WTC11 (cell line): Measurements from ENCODE around the gene CYP11A1. TPM values are rescaled to one million over a fixed set of nuclear protein-coding genes. Genes with fewer than 3 reads are reported as not detected.

Source experiments
- ATAC-seq: fragments of 200-7000 bp; cut with Tn5 transposase; 2 replicates; pipeline ENCODE4 v1.10.0; 2021; ENCODE audit warnings: mild to moderate bottlenecking, moderate library complexity
- CTCF ChIA-PET: fragments of 300-600 bp; sonication (Branson Sonifier 250); formaldehyde crosslinking; loops from one replicate; lab custom pipeline; 2021; ENCODE audit warnings: antibody characterized with exemption; lab: Charles Lee
- POLR2A ChIA-PET: fragments of 350-600 bp; sonication (Branson Sonifier 250); formaldehyde crosslinking; loops from one replicate; lab custom pipeline; 2021; ENCODE audit warnings: antibody characterized with exemption; lab: Charles Lee
- DNase-seq: peaks from one replicate; pipeline ENCODE4 v3.0.0; 2021; ENCODE audit warnings: low spot score
- H3K27ac Mint-ChIP-seq: 2 replicates; pipeline ENCODE4 v1.8.0; 2021; ENCODE audit warnings: mixed read lengths
- H3K27me3 Mint-ChIP-seq: 2 replicates; pipeline ENCODE4 v1.8.0; 2021; ENCODE audit warnings: low read depth, mild to moderate bottlenecking, moderate library complexity, mixed read lengths
- H3K36me3 Mint-ChIP-seq: 2 replicates; pipeline ENCODE4 v1.8.0; 2021; ENCODE audit warnings: mixed read lengths
- H3K4me1 Mint-ChIP-seq: 2 replicates; pipeline ENCODE4 v1.8.0; 2022; ENCODE audit warnings: mixed read lengths
- H3K4me3 Mint-ChIP-seq: 2 replicates; pipeline ENCODE4 v1.8.0; 2021; ENCODE audit warnings: mild to moderate bottlenecking, moderate library complexity, mixed read lengths
- H3K9me3 Mint-ChIP-seq: 2 replicates; pipeline ENCODE4 v1.8.0; 2021; ENCODE audit warnings: mixed read lengths
- AR ChIP-seq: fragments of 250-450 bp; sonication (Bioruptor Pico); IDR thresholded peaks from 2 replicates; pipeline ENCODE4 v1.9.0; 2021; ENCODE audit warnings: mild to moderate bottlenecking
- CREB1 ChIP-seq: sonication (generic); formaldehyde crosslinking; IDR thresholded peaks from 2 replicates; pipeline ENCODE4 v1.8.0; 2023; ENCODE audit warnings: mild to moderate bottlenecking, missing genetic modification reagents
- CTCF ChIP-seq: fragments of 200-600 bp; IDR thresholded peaks from 2 replicates; pipeline ENCODE4 v1.8.0; 2022; ENCODE audit warnings: antibody characterized with exemption
- ELF4 ChIP-seq: sonication (generic); formaldehyde crosslinking; IDR thresholded peaks from 2 replicates; pipeline ENCODE4 v1.8.1; 2022; ENCODE audit warnings: low read depth, mild to moderate bottlenecking, moderate library complexity, missing genetic modification reagents
- EMX1 ChIP-seq: fragments of 250-450 bp; sonication (Bioruptor Pico); IDR thresholded peaks from 2 replicates; pipeline ENCODE4 v1.8.0; 2021; ENCODE audit warnings: mild to moderate bottlenecking
- ETV6 ChIP-seq: sonication (generic); formaldehyde crosslinking; IDR thresholded peaks from 2 replicates; pipeline ENCODE4 v1.8.1; 2022; ENCODE audit warnings: mild to moderate bottlenecking, missing genetic modification reagents
- FOXJ3 ChIP-seq: sonication (generic); formaldehyde crosslinking; IDR thresholded peaks from 2 replicates; pipeline ENCODE4 v1.9.0; 2021; ENCODE audit warnings: missing genetic modification reagents, mild to moderate bottlenecking, borderline replicate concordance
- GRHL2 ChIP-seq: fragments of 250-450 bp; sonication (Bioruptor Pico); IDR thresholded peaks from 2 replicates; pipeline ENCODE4 v1.8.0; 2022; ENCODE audit warnings: mild to moderate bottlenecking, moderate library complexity; ENCODE audit not compliant: insufficient replicate concordance, severe bottlenecking
- GTF2I ChIP-seq: fragments of 250-450 bp; sonication (Bioruptor Pico); conservative IDR thresholded peaks from 2 replicates; pipeline ENCODE4 v1.4.0; 2021; ENCODE audit warnings: mild to moderate bottlenecking
- JUN ChIP-seq: sonication (generic); formaldehyde crosslinking; IDR thresholded peaks from 2 replicates; pipeline ENCODE4 v1.8.0; 2023; ENCODE audit warnings: mild to moderate bottlenecking, missing genetic modification reagents
- MAX ChIP-seq: sonication (generic); formaldehyde crosslinking; IDR thresholded peaks from 2 replicates; pipeline ENCODE4 v1.8.0; 2022; ENCODE audit warnings: mild to moderate bottlenecking, missing genetic modification reagents
- MXD4 ChIP-seq: fragments of 250-450 bp; sonication (Bioruptor Pico); IDR thresholded peaks from 2 replicates; pipeline ENCODE4 v1.8.0; 2021; ENCODE audit warnings: mild to moderate bottlenecking, moderate library complexity, borderline replicate concordance
- NFYB ChIP-seq: sonication (generic); formaldehyde crosslinking; conservative IDR thresholded peaks from 2 replicates; pipeline ENCODE4 v1.8.0; 2022; ENCODE audit warnings: low read depth, missing genetic modification reagents
- NR1H2 ChIP-seq: sonication (generic); formaldehyde crosslinking; IDR thresholded peaks from 2 replicates; pipeline ENCODE4 v1.9.0; 2021; ENCODE audit warnings: mild to moderate bottlenecking, moderate library complexity, missing genetic modification reagents
- RELA ChIP-seq: sonication (generic); formaldehyde crosslinking; IDR thresholded peaks from 2 replicates; pipeline ENCODE4 v1.8.1; 2022; ENCODE audit warnings: missing genetic modification reagents, mild to moderate bottlenecking, borderline replicate concordance
- SMAD3 ChIP-seq: sonication (generic); formaldehyde crosslinking; IDR thresholded peaks from 2 replicates; pipeline ENCODE4 v1.8.0; 2022; ENCODE audit warnings: missing genetic modification reagents, mild to moderate bottlenecking, borderline replicate concordance
- SOX15 ChIP-seq: fragments of 250-450 bp; sonication (Bioruptor Pico); IDR thresholded peaks from 2 replicates; pipeline ENCODE4 v1.9.0; 2021; ENCODE audit warnings: mild to moderate bottlenecking
- TEAD4 ChIP-seq: sonication (generic); formaldehyde crosslinking; IDR thresholded peaks from 2 replicates; pipeline ENCODE4 v1.8.0; 2022; ENCODE audit warnings: mild to moderate bottlenecking, missing genetic modification reagents
- TP53 ChIP-seq: sonication (generic); formaldehyde crosslinking; IDR thresholded peaks from 2 replicates; pipeline ENCODE4 v1.8.1; 2023; ENCODE audit warnings: mild to moderate bottlenecking, missing genetic modification reagents
- USF1 ChIP-seq: sonication (generic); formaldehyde crosslinking; IDR thresholded peaks from 2 replicates; pipeline ENCODE4 v1.8.0; 2022; ENCODE audit warnings: mild to moderate bottlenecking, missing genetic modification reagents
- ZNF232 ChIP-seq: sonication (generic); formaldehyde crosslinking; IDR thresholded peaks from 2 replicates; pipeline ENCODE4 v1.8.0; 2022; ENCODE audit warnings: mild to moderate bottlenecking, missing genetic modification reagents
- ZNF425 ChIP-seq: fragments of 250-450 bp; sonication (Bioruptor Pico); conservative IDR thresholded peaks from 2 replicates; pipeline ENCODE4 v1.9.0; 2021; ENCODE audit warnings: mild to moderate bottlenecking
- ZSCAN18 ChIP-seq: fragments of 250-450 bp; sonication (Bioruptor Pico); IDR thresholded peaks from 2 replicates; pipeline ENCODE4 v2.1.2; 2022; ENCODE audit warnings: mild to moderate bottlenecking, moderate library complexity
- total RNA-seq: library from RNA; stranded (reverse); gene quantifications from 3 replicates; pipeline ENCODE4 v1.2.3, GENCODE V29; 2021
- TF ChIP-seq, protein P1 (sequence below): sonication (generic); formaldehyde crosslinking; IDR thresholded peaks from 2 replicates; pipeline ENCODE4 v1.8.1; 2022; ENCODE audit warnings: mild to moderate bottlenecking, moderate library complexity, missing genetic modification reagents

CYP11A1 gene
- total RNA-seq, 1 experiment from 2014 or later = 3.4 TPM

DNA sequence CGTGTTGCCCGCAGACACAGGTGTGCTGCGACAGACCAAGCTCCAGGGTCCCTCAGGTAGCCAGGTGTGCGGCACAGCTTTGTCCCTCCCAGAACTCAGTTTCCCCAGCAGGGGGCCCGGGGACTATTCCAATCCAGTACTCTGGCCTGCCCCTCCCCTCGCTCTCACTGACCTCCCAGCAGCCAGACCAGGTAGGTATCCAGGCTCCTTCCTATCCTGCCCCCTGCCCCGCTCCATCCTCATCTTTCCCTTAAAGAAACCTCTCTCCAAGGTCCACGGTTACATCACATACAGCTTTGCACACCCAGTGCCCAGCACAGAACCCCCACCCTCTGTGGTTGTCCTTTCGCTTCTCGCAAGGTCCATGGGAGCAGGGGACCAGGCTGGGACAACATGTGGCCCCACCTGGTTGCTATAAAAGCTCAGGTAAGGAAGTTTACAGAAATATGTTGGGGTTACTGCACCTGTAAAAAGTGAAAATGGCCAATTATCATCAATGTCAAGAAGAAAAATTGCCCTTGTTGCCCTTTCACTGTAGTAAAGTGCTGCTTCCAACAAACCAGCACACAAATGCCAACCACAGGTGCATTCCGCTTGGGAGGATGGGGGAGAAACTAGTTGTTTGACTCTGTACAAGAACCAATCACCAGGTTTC is 7.3 kb upstream of the CYP11A1 start (continued):
- TF ChIP-seq RELA (CRISPR knock-in tag) (no peak), JUN (no peak)

DNA sequence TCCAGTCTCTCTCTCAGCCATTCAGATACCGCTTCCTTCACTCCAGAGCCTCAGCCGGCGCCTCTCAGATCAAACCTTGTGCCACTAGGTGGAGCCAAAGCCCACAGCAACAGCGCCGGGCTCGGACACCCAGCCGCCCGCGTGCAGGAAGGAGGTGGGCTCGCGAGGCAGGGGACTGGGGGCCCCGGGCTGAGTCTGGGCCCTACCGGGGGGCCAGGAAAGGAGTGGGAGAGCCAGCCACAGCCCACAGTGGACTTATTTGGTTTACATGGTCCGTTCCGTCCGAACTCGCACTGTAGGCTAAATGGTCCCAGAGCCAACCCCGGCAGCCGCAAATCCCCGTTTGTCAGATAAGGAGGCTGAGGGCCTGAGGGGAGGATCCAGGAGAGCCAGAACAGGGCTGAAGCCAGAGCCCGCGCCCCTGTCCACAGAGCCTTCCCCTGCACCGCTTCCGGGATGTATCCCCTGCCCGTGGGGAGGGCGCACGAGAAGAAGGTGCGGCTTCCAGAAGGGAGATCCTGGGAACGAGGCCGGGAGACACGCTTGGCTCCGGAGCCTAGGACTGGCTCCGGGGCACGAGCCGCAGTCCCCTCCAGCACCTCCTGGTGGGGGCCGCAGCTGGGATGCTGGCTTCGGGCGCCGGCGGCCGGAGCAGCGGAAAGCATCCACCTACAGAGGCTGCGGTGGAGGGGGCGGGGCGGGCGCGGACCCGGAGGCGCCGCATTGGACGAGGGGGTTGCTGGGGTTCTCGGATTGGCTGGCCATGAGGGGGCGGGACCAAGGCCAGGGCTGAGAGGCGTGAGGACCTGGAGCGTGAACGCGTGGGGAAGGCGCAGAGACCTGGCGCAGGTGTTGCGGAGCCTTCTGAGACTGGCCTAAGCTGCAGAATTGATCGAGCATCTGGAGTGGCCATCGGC is 6.5 kb upstream of the CYP11A1 start:
- ATAC-seq (peak; percentile 92), DNase-seq (peak; percentile 97)
- Mint-ChIP-seq H3K27me3 (no peaks in the 10 kb centered on the region; the same call in 1 of the 2 replicates), H3K36me3 (no peaks in the 10 kb centered on the region), H3K4me1 (peaks cover 19% of the 10 kb centered on the region), H3K27ac (peak overlapping the region; percentile 63; the same call in 1 of the 2 replicates), H3K4me3 (peak overlapping the region; percentile 70), H3K9me3 (no peaks in the 10 kb centered on the region)
- CTCF ChIA-PET = interaction anchor here (0.5 to 3.8 kb wide), 44 partner anchors 8 to 460 kb away, joined by 3 to 36 read pairs (median 4); partner anchors contain the start of genes ARID3B, CPLX3, PML and SEMA7A
- POLR2A ChIA-PET = interaction anchor here (0.6 to 1.0 kb wide), 4 partner anchors 51 to 386 kb away, joined by 3 to 5 read pairs (median 4); no protein-coding TSS in a partner anchor
- no peak for TF ChIP-seq MXD4
- TF ChIP-seq ZSCAN18 (CRISPR knock-in tag) = no peak
- TF ChIP-seq AR (CRISPR knock-in tag) = no peak
- no peak for TF ChIP-seq GRHL2 (CRISPR knock-in tag)
- TF ChIP-seq USF1 (CRISPR knock-in tag) = no peak; the same call in 1 of the 2 replicates
- TF ChIP-seq TEAD4 (CRISPR knock-in tag) = no peak
- TF ChIP-seq CREB1 (CRISPR knock-in tag) = no peak
- TF ChIP-seq CTCF = peak; percentile 85
- no peak for TF ChIP-seq SMAD3
- TF ChIP-seq ELF4 (CRISPR knock-in tag) = no peak
- TF ChIP-seq, protein P1, sequence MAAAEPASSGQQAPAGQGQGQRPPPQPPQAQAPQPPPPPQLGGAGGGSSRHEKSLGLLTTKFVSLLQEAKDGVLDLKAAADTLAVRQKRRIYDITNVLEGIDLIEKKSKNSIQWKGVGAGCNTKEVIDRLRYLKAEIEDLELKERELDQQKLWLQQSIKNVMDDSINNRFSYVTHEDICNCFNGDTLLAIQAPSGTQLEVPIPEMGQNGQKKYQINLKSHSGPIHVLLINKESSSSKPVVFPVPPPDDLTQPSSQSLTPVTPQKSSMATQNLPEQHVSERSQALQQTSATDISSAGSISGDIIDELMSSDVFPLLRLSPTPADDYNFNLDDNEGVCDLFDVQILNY (CRISPR knock-in tag) = 0 out of 2 replicates have a peak, but pooled peaks have one; percentile 23
- no peak for TF ChIP-seq EMX1 (CRISPR knock-in tag)
- TF ChIP-seq FOXJ3 (CRISPR knock-in tag) = no peak
- TF ChIP-seq MAX (CRISPR knock-in tag) = peak; percentile 86
- peak; percentile 15; the same call in 1 of the 2 replicates for TF ChIP-seq ETV6 (CRISPR knock-in tag)
- peak; percentile 85 for TF ChIP-seq NFYB (CRISPR knock-in tag)
- no peak for TF ChIP-seq TP53 (CRISPR knock-in tag)
- TF ChIP-seq ZNF425 (CRISPR knock-in tag) = no peak
- no peak for TF ChIP-seq GTF2I
- TF ChIP-seq SOX15 (CRISPR knock-in tag) = no peak
- no peak for TF ChIP-seq NR1H2 (CRISPR knock-in tag)
- TF ChIP-seq ZNF232 (CRISPR knock-in tag) = peak; percentile 65; the same call in 1 of the 2 replicates
